ENCODE results near the gene ULBP3.

Gene ULBP3

GRCh38 chr6:150102750-150103270 is 33.9 kb upstream of the ULBP3 start:
- no peak for TF ChIP-seq ZFX (IDR thresholded peaks at IDR 0.05; ENCODE audit: borderline replicate concordance)
- TF ChIP-seq CTCF (IDR thresholded peaks at IDR 0.05) = no peak
- no peak overlapping the region for H3K27ac ChIP-seq

- TF ChIP-seq CTCF (IDR thresholded peaks at IDR 0.05) = no peak
- no peak for TF ChIP-seq ZFX (IDR thresholded peaks at IDR 0.05; ENCODE audit: borderline replicate concordance)
- H3K27ac ChIP-seq = no peak overlapping the region
Measured at GRCh38 chr6:150100745-150101144, 31.8 kb upstream of the ULBP3 start.

GRCh38 chr6:150099953-150100352 is 31.0 kb upstream of the ULBP3 start:
- H3K27ac ChIP-seq = no peak overlapping the region
- TF ChIP-seq CTCF (IDR thresholded peaks at IDR 0.05) = no peak
- TF ChIP-seq ZFX (IDR thresholded peaks at IDR 0.05; ENCODE audit: borderline replicate concordance) = no peak

- TF ChIP-seq ZFX (IDR thresholded peaks at IDR 0.05; ENCODE audit: borderline replicate concordance) (no peak), CTCF (IDR thresholded peaks at IDR 0.05) (no peak)
- H3K27ac ChIP-seq = no peak overlapping the region
Measured at GRCh38 chr6:150099546-150099945, 30.6 kb upstream of the ULBP3 start.

GRCh38 chr6:150098155-150098554 is 29.2 kb upstream of the ULBP3 start:
- no peak overlapping the region for H3K27ac ChIP-seq
- TF ChIP-seq ZFX (IDR thresholded peaks at IDR 0.05; ENCODE audit: borderline replicate concordance) (no peak), CTCF (IDR thresholded peaks at IDR 0.05) (no peak)

GRCh38 chr6:150093397-150093796 is 24.5 kb upstream of the ULBP3 start:
- no peak for TF ChIP-seq ZFX (IDR thresholded peaks at IDR 0.05; ENCODE audit: borderline replicate concordance)
- no peak for TF ChIP-seq CTCF (IDR thresholded peaks at IDR 0.05)
- no peak overlapping the region for H3K27ac ChIP-seq

GRCh38 chr6:150091476-150091875 is 22.6 kb upstream of the ULBP3 start:
- no peak overlapping the region for H3K27ac ChIP-seq
- TF ChIP-seq ZFX (IDR thresholded peaks at IDR 0.05; ENCODE audit: borderline replicate concordance) (no peak), CTCF (IDR thresholded peaks at IDR 0.05) (no peak)

Measured in 22Rv1 (cell line).